Neural cell (in vitro differentiated cells): Measurements from ENCODE around the gene PDE3A. TPM values are rescaled to one million over a fixed set of nuclear protein-coding genes. Genes with fewer than 3 reads are reported as not detected.

Experiments
- H2AFZ ChIP-seq: fragments of 200-600, 300-800 bp; sonication (generic), shearing (Covaris generic); 2 replicates; pipeline ENCODE4 v1.6.0; 2014; ENCODE audit warnings: low read depth, mild to moderate bottlenecking, antibody characterized with exemption, low read length, moderate library complexity
- H3F3A ChIP-seq: fragments of 200-600 bp; shearing (Covaris generic); 2 replicates; pipeline ENCODE4 v1.6.1; 2016; ENCODE audit warnings: mild to moderate bottlenecking, moderate library complexity, mixed read lengths, antibody characterized with exemption, low read length; ENCODE audit not compliant: insufficient read depth, poor library complexity, severe bottlenecking
- H3K27ac ChIP-seq: fragments of 200-600, 300-800 bp; sonication (generic), shearing (Covaris generic); 2 replicates; pipeline ENCODE4 v1.5.1; 2014; ENCODE audit warnings: mild to moderate bottlenecking, low read length, moderate library complexity
- H3K27me3 ChIP-seq: fragments of 300-800, 200-600 bp; sonication (generic), shearing (Covaris generic); 2 replicates; pipeline ENCODE4 v1.6.0; 2014; ENCODE audit warnings: mild to moderate bottlenecking, low read depth, low read length, moderate library complexity; ENCODE audit not compliant: insufficient read depth
- H3K36me3 ChIP-seq: fragments of 300-800, 200-600 bp; sonication (generic), shearing (Covaris generic); 2 replicates; pipeline ENCODE4 v1.5.1; 2014; ENCODE audit warnings: mild to moderate bottlenecking, antibody characterized with exemption, low read length, moderate library complexity; ENCODE audit not compliant: insufficient read depth
- H3K4me2 ChIP-seq: fragments of 300-800, 200-600 bp; sonication (generic), shearing (Covaris generic); 2 replicates; pipeline ENCODE4 v1.6.0; 2014; ENCODE audit warnings: mild to moderate bottlenecking, low read length
- H3K4me3 ChIP-seq: fragments of 300-800, 200-600 bp; sonication (generic), shearing (Covaris generic); 2 replicates; pipeline ENCODE4 v1.5.1; 2014; ENCODE audit warnings: mild to moderate bottlenecking, low read length, moderate library complexity
- H3K79me2 ChIP-seq: fragments of 200-600 bp; shearing (Covaris generic); replicated peaks from 2 replicates; pipeline ENCODE4 v1.6.0; 2014; ENCODE audit warnings: mild to moderate bottlenecking, low read length, moderate library complexity; ENCODE audit not compliant: insufficient read depth
- H3K9ac ChIP-seq: fragments of 300-800, 200-600 bp; sonication (generic), shearing (Covaris generic); 2 replicates; pipeline ENCODE4 v1.6.1; 2016; ENCODE audit warnings: mild to moderate bottlenecking, low read length, mixed read lengths
- H3K9me2 ChIP-seq: fragments of 200-600 bp; shearing (Covaris generic); 2 replicates; pipeline ENCODE4 v1.6.1; 2016; ENCODE audit warnings: mild to moderate bottlenecking, low read length, mixed read lengths; ENCODE audit not compliant: insufficient read depth
- H3K9me3 ChIP-seq: fragments of 200-600, 300-800 bp; sonication (generic), shearing (Covaris generic); 2 replicates; pipeline ENCODE4 v1.6.1; 2016; ENCODE audit warnings: mild to moderate bottlenecking, mixed run types, low read length, moderate library complexity, mixed read lengths
- H4K20me1 ChIP-seq: fragments of 200-600 bp; shearing (Covaris generic); 2 replicates; pipeline ENCODE4 v1.6.1; 2016; ENCODE audit warnings: mild to moderate bottlenecking, mixed run types; ENCODE audit not compliant: insufficient read depth
- EP300 ChIP-seq: fragments of 450-650 bp; conservative IDR thresholded peaks from 2 replicates; pipeline ENCODE4 v1.6.1; 2014; ENCODE audit warnings: antibody characterized with exemption, mild to moderate bottlenecking, moderate library complexity; ENCODE audit not compliant: poor library complexity, severe bottlenecking
- EZH2 ChIP-seq: fragments of 200-600, 300-800 bp; shearing (Covaris generic), sonication (generic); IDR thresholded peaks from 2 replicates; pipeline ENCODE4 v1.6.1; 2014; ENCODE audit warnings: antibody characterized with exemption, low read length, borderline replicate concordance, mild to moderate bottlenecking; ENCODE audit not compliant: insufficient read depth, poor library complexity, severe bottlenecking
- MXI1 ChIP-seq: fragments of 450-650 bp; conservative IDR thresholded peaks from 2 replicates; pipeline ENCODE4 v1.6.1; 2014; ENCODE audit warnings: antibody characterized with exemption, mild to moderate bottlenecking; ENCODE audit not compliant: poor library complexity, severe bottlenecking
- POLR2AphosphoS5 ChIP-seq: IDR thresholded peaks from 2 replicates; pipeline ENCODE4 v1.6.1; 2012
- RAD21 ChIP-seq: fragments of 450-650 bp; conservative IDR thresholded peaks from 2 replicates; pipeline ENCODE4 v1.6.1; 2014; ENCODE audit warnings: antibody characterized with exemption, mild to moderate bottlenecking, moderate library complexity
- SMC3 ChIP-seq: fragments of 450-650 bp; conservative IDR thresholded peaks from 2 replicates; pipeline ENCODE4 v1.6.1; 2014; ENCODE audit warnings: antibody characterized with exemption, mild to moderate bottlenecking, moderate library complexity; ENCODE audit not compliant: poor library complexity
- TAF1 ChIP-seq: IDR thresholded peaks from 2 replicates; pipeline ENCODE4 v1.6.1; 2012; ENCODE audit warnings: low read depth
- polyA plus RNA-seq: library from polyadenylated mRNA; depleted of rRNA; stranded (reverse); fragments of >200 nt; gene quantifications from 2 replicates; pipeline ENCODE4 v1.2.3, GENCODE V29; 2014
- TF ChIP-seq, protein P1 (sequence below): fragments of 450-650 bp; IDR thresholded peaks from 2 replicates; pipeline ENCODE4 v1.5.1; 2014; ENCODE audit warnings: antibody characterized with exemption, mild to moderate bottlenecking, moderate library complexity; ENCODE audit not compliant: poor library complexity, severe bottlenecking
- TF ChIP-seq, protein P2 (sequence below): IDR thresholded peaks from 2 replicates; pipeline ENCODE4 v1.6.1; 2012; ENCODE audit warnings: borderline replicate concordance

Gene PDE3A
- polyA plus RNA-seq, 1 donor from 2014 or later, result 0.94 TPM

DNA sequence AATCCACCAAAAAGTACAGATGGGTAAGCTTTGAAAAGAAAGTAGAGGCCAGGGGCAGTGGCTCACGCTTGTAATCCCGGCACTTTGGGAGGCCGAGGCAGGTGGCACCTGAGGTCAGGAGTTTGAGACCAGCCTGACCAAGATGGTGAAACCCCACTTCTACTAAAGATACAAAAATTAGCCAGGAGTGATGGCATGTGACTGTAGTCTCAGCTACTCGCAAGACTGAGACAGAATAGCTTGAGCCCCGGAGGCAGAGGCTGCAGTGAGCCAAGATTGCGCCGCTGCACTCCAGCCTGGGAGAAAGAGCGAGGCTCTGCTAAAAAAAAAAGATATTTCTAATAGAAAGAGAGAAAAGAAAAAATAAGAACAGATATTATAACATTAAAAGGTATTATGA, 192.6 kb downstream of the PDE3A start:
- H3K9me3 ChIP-seq, result no peaks in the 10 kb centered on the region
- H3K4me3 ChIP-seq, result no peak overlapping the region
- no peaks in the 10 kb centered on the region for H3K9me2 ChIP-seq
- H3K4me2 ChIP-seq, result no peak overlapping the region
- no peak overlapping the region for H3K27ac ChIP-seq
- H3K27me3 ChIP-seq, result no peaks in the 10 kb centered on the region
- no peaks in the 10 kb centered on the region for H3K36me3 ChIP-seq
- H3F3A ChIP-seq, result no peaks in the 10 kb centered on the region
- H4K20me1 ChIP-seq, result no peaks in the 10 kb centered on the region
- TF ChIP-seq EZH2 (no peak), MXI1 (no peak), POLR2AphosphoS5 (no peak), TAF1 (no peak), RAD21 (no peak), EP300 (no peak), SMC3 (no peak)
- TF ChIP-seq, protein P1, sequence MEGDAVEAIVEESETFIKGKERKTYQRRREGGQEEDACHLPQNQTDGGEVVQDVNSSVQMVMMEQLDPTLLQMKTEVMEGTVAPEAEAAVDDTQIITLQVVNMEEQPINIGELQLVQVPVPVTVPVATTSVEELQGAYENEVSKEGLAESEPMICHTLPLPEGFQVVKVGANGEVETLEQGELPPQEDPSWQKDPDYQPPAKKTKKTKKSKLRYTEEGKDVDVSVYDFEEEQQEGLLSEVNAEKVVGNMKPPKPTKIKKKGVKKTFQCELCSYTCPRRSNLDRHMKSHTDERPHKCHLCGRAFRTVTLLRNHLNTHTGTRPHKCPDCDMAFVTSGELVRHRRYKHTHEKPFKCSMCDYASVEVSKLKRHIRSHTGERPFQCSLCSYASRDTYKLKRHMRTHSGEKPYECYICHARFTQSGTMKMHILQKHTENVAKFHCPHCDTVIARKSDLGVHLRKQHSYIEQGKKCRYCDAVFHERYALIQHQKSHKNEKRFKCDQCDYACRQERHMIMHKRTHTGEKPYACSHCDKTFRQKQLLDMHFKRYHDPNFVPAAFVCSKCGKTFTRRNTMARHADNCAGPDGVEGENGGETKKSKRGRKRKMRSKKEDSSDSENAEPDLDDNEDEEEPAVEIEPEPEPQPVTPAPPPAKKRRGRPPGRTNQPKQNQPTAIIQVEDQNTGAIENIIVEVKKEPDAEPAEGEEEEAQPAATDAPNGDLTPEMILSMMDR, result no peak
- TF ChIP-seq, protein P2, sequence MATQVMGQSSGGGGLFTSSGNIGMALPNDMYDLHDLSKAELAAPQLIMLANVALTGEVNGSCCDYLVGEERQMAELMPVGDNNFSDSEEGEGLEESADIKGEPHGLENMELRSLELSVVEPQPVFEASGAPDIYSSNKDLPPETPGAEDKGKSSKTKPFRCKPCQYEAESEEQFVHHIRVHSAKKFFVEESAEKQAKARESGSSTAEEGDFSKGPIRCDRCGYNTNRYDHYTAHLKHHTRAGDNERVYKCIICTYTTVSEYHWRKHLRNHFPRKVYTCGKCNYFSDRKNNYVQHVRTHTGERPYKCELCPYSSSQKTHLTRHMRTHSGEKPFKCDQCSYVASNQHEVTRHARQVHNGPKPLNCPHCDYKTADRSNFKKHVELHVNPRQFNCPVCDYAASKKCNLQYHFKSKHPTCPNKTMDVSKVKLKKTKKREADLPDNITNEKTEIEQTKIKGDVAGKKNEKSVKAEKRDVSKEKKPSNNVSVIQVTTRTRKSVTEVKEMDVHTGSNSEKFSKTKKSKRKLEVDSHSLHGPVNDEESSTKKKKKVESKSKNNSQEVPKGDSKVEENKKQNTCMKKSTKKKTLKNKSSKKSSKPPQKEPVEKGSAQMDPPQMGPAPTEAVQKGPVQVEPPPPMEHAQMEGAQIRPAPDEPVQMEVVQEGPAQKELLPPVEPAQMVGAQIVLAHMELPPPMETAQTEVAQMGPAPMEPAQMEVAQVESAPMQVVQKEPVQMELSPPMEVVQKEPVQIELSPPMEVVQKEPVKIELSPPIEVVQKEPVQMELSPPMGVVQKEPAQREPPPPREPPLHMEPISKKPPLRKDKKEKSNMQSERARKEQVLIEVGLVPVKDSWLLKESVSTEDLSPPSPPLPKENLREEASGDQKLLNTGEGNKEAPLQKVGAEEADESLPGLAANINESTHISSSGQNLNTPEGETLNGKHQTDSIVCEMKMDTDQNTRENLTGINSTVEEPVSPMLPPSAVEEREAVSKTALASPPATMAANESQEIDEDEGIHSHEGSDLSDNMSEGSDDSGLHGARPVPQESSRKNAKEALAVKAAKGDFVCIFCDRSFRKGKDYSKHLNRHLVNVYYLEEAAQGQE, result no peak
- H3K79me2 ChIP-seq, result no peaks in the 10 kb centered on the region
- H2AFZ ChIP-seq, result no peak overlapping the region
- H3K9ac ChIP-seq, result no peak overlapping the region

DNA sequence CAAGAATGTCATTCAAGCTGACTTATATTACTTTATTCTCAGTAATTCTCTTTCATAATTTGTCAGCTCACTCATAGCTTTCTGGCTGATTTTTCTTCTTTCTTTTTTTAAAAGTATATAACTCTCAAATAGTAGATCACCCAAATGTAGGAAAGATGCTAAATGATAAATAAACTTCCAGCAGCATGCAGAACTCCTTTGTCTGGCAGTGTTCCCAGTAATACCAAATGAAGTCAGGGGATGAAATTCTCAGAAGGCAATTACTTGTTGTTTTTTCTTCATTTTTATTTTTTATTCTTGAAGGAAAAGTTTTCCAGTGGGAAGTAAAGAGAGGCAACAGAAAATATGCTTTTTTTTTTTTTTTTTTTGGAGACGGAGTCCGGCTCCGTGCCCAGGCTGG, 193.5 kb downstream of the PDE3A start:
- H3F3A ChIP-seq, result no peaks in the 10 kb centered on the region
- H3K27ac ChIP-seq, result no peak overlapping the region
- H3K79me2 ChIP-seq, result no peaks in the 10 kb centered on the region

More for the DNA sequence above, 193.5 kb downstream of the PDE3A start:
- Histone ChIP-seq H4K20me1 (no peaks in the 10 kb centered on the region), H3K9ac (no peak overlapping the region), H3K27me3 (no peaks in the 10 kb centered on the region), H3K9me2 (no peaks in the 10 kb centered on the region), H3K4me2 (no peak overlapping the region), H3K4me3 (no peak overlapping the region), H3K36me3 (no peaks in the 10 kb centered on the region), H2AFZ (no peak overlapping the region), H3K9me3 (no peaks in the 10 kb centered on the region)
- TF ChIP-seq TAF1 (no peak), RAD21 (no peak), MXI1 (no peak)
- TF ChIP-seq, protein P1, result no peak
- TF ChIP-seq, protein P2, result no peak
